ENCODE measurements around the gene SCFD2. TPM values are rescaled to one million over a fixed set of nuclear protein-coding genes. Genes with fewer than 3 reads are reported as not detected.

The SCFD2 gene
- polyA plus RNA-seq, 2 of the 4 experiments (the other 2 are of a cell fraction) = 7.6 to 10.8 TPM

DNA sequence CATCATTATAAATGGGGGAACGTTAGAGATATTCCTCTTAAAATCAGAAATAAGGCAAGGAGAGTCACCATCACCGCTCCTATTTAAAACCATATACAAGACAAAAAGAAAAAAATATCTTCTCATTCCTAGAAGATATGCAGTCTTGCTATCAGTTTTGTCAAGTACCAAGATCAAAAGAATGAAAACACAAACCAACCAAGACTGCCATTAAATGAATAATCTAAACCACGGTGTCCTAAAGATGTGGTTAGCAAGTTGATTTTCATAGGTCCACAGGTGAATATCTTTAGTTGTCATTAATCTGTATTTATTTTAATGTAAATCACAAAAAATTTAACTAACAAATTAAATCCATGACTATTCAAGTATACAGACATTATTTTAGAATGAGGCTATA, 39.3 kb downstream of the SCFD2 start:
- H3K9me3 ChIP-seq = no peaks in the 10 kb centered on the region
- no peak for TF ChIP-seq POLR2A (IDR thresholded peaks at IDR 0.05; ENCODE audit: low read length)
- TF ChIP-seq HOXB5 (CRISPR knock-in tag; IDR thresholded peaks at IDR 0.05) = no peak
- TF ChIP-seq, protein P1, sequence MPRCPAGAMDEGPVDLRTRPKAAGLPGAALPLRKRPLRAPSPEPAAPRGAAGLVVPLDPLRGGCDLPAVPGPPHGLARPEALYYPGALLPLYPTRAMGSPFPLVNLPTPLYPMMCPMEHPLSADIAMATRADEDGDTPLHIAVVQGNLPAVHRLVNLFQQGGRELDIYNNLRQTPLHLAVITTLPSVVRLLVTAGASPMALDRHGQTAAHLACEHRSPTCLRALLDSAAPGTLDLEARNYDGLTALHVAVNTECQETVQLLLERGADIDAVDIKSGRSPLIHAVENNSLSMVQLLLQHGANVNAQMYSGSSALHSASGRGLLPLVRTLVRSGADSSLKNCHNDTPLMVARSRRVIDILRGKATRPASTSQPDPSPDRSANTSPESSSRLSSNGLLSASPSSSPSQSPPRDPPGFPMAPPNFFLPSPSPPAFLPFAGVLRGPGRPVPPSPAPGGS (IDR thresholded peaks at IDR 0.05) = no peak
- no peak for TF ChIP-seq EHF (CRISPR knock-in tag; IDR thresholded peaks at IDR 0.05)
- TF ChIP-seq CHD4 (IDR thresholded peaks at IDR 0.05; ENCODE audit: borderline replicate concordance) = no peak
- H3K4me2 ChIP-seq = no peak overlapping the region
- ChIA-PET CTCF (interaction anchor here (1.2 kb wide), 1 partner anchor 582 kb away, joined by 3 read pairs; no protein-coding TSS in a partner anchor), POLR2A (no interaction called here)
- H3K27ac ChIP-seq = no peak overlapping the region
- 96% methylated on average over 3 of the region's 3 CpGs for WGBS (ENCODE audit: missing lambda C conversion rate)
- DNase-seq (ENCODE audit: low read depth in 1 of 2, low spot score in 1 of 2) (no peak), FAIRE-seq (no peak), ATAC-seq (no peak)
- H3K4me3 ChIP-seq = no peak overlapping the region
- peaks cover 15% of the 10 kb centered on the region for H3K4me1 ChIP-seq

DNA sequence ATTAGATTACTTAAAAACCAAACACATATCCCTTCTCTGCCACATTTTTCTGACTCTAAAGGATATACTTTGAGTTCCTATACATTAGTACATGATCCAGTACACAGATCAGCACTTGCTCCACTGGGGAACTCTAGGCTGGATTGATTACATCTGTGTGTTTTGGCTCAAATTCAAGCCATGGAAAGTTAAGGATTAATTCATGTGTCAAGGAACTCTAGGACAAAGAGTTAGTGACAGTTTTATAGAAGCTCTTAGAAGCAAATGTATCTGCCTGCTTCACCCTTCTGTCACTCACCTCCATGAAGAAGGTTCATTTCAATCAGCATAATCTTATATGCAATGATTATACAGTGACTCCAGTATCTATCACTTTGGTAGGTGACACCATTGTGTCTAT, 43.2 kb downstream of the SCFD2 start:
- DNase-seq (ENCODE audit: low read depth in 1 of 2, low spot score in 1 of 2) = no peak
- CTCF ChIA-PET = no interaction called here

DNA sequence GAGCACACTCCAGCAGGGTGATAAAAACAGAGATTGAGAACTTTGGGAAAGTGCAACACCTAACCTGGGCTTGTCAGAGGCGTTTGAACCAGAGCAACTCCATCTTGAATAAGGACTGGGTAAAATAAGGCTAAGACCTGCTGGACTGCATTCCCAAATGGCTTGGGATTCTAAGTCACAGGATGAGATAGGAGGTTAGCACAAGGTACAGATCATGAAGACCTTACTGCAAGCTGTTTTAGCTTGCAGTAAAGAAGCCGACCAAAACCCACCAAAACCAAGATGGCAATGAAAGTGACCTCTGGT, 43.9 kb downstream of the SCFD2 start:
- peak overlapping the region in 1 of 2 experiments; percentile 37; a peak in 1 of 6 replicates for H3K27ac ChIP-seq
- H3K4me3 ChIP-seq = no peak overlapping the region
- POLR2A ChIA-PET = no interaction called here
- peaks cover 21% of the 10 kb centered on the region for H3K4me1 ChIP-seq
- ATAC-seq = no peak
- WGBS (ENCODE audit: missing lambda C conversion rate) = 89% methylated on average over 2 of the region's 2 CpGs
- CTCF ChIA-PET = no interaction called here
- H3K9me3 ChIP-seq = no peaks in the 10 kb centered on the region
- DNase-seq (ENCODE audit: low read depth in 1 of 2, low spot score in 1 of 2) = no peak
- peak overlapping the region; percentile 44 for H3K4me2 ChIP-seq
- FAIRE-seq = no peak
- no peak for TF ChIP-seq SMC3 (IDR thresholded peaks at IDR 0.05)
- TF ChIP-seq NPAS2 (CRISPR knock-in tag; IDR thresholded peaks at IDR 0.05; ENCODE audit: borderline replicate concordance) = no peak
- TF ChIP-seq ZSCAN20 (CRISPR knock-in tag; IDR thresholded peaks at IDR 0.05) = no peak
- no peak for TF ChIP-seq MAZ (IDR thresholded peaks at IDR 0.05; ENCODE audit: borderline replicate concordance, low read depth, low read length)
- no peak for TF ChIP-seq GATA3 (IDR thresholded peaks at IDR 0.05; ENCODE audit: borderline replicate concordance)
- TF ChIP-seq, protein P2, sequence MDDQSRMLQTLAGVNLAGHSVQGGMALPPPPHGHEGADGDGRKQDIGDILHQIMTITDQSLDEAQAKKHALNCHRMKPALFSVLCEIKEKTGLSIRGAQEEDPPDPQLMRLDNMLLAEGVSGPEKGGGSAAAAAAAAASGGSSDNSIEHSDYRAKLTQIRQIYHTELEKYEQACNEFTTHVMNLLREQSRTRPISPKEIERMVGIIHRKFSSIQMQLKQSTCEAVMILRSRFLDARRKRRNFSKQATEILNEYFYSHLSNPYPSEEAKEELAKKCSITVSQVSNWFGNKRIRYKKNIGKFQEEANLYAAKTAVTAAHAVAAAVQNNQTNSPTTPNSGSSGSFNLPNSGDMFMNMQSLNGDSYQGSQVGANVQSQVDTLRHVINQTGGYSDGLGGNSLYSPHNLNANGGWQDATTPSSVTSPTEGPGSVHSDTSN (IDR thresholded peaks at IDR 0.05) = no peak
- TF ChIP-seq, protein P3, sequence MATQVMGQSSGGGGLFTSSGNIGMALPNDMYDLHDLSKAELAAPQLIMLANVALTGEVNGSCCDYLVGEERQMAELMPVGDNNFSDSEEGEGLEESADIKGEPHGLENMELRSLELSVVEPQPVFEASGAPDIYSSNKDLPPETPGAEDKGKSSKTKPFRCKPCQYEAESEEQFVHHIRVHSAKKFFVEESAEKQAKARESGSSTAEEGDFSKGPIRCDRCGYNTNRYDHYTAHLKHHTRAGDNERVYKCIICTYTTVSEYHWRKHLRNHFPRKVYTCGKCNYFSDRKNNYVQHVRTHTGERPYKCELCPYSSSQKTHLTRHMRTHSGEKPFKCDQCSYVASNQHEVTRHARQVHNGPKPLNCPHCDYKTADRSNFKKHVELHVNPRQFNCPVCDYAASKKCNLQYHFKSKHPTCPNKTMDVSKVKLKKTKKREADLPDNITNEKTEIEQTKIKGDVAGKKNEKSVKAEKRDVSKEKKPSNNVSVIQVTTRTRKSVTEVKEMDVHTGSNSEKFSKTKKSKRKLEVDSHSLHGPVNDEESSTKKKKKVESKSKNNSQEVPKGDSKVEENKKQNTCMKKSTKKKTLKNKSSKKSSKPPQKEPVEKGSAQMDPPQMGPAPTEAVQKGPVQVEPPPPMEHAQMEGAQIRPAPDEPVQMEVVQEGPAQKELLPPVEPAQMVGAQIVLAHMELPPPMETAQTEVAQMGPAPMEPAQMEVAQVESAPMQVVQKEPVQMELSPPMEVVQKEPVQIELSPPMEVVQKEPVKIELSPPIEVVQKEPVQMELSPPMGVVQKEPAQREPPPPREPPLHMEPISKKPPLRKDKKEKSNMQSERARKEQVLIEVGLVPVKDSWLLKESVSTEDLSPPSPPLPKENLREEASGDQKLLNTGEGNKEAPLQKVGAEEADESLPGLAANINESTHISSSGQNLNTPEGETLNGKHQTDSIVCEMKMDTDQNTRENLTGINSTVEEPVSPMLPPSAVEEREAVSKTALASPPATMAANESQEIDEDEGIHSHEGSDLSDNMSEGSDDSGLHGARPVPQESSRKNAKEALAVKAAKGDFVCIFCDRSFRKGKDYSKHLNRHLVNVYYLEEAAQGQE (IDR thresholded peaks at IDR 0.05) = no peak
- TF ChIP-seq, protein P4, sequence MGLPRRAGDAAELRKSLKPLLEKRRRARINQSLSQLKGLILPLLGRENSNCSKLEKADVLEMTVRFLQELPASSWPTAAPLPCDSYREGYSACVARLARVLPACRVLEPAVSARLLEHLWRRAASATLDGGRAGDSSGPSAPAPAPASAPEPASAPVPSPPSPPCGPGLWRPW (IDR thresholded peaks at IDR 0.05) = no peak
- no peak for TF ChIP-seq ESRRA (IDR thresholded peaks at IDR 0.05; ENCODE audit: borderline replicate concordance, low read length)
- TF ChIP-seq JUNB (IDR thresholded peaks at IDR 0.05) = no peak

More for the DNA sequence above, 43.2 kb downstream of the SCFD2 start:
- FAIRE-seq (no peak), ATAC-seq (no peak)
- POLR2A ChIA-PET = no interaction called here
- Histone ChIP-seq H3K4me2 (peak overlapping the region; percentile 27; the same call in 2 of the 3 replicates), H3K4me3 (no peak overlapping the region), H3K27ac (no peak overlapping the region), H3K9me3 (no peaks in the 10 kb centered on the region), H3K4me1 (peaks cover 21% of the 10 kb centered on the region)
- TF ChIP-seq MAZ (IDR thresholded peaks at IDR 0.05; ENCODE audit: borderline replicate concordance, low read depth, low read length) = no peak
- no peak for TF ChIP-seq ZFP36 (IDR thresholded peaks at IDR 0.05; ENCODE audit: borderline replicate concordance, partially characterized antibody)
- no peak for TF ChIP-seq SMC3 (IDR thresholded peaks at IDR 0.05)
- TF ChIP-seq RCOR1 (IDR thresholded peaks at IDR 0.05; ENCODE audit: low read depth, low read length) = no peak
- TF ChIP-seq TP53 (CRISPR knock-in tag; IDR thresholded peaks at IDR 0.05) = no peak
- TF ChIP-seq, protein P3 (IDR thresholded peaks at IDR 0.05) = no peak
- TF ChIP-seq NPAS2 (CRISPR knock-in tag; IDR thresholded peaks at IDR 0.05; ENCODE audit: borderline replicate concordance) = no peak
- no peak for TF ChIP-seq CHD4 (IDR thresholded peaks at IDR 0.05; ENCODE audit: borderline replicate concordance)
- no peak for TF ChIP-seq BHLHE40 (IDR thresholded peaks at IDR 0.05; ENCODE audit: low read depth, low read length)
- TF ChIP-seq, protein P2 (IDR thresholded peaks at IDR 0.05) = no peak
- no peak for TF ChIP-seq RARB (CRISPR knock-in tag; IDR thresholded peaks at IDR 0.05)
- no peak for TF ChIP-seq RAD21 (conservative IDR thresholded peaks at IDR 0.05 in 1 of 2, IDR thresholded peaks at IDR 0.05 in 1 of 2)
- no peak for TF ChIP-seq HOXB5 (CRISPR knock-in tag; IDR thresholded peaks at IDR 0.05)
- TF ChIP-seq HDAC2 (IDR thresholded peaks at IDR 0.05) = no peak
- TF ChIP-seq JUN (IDR thresholded peaks at IDR 0.05) = no peak
- no peak for TF ChIP-seq SREBF2 (IDR thresholded peaks at IDR 0.05)
- TF ChIP-seq MAFK (IDR thresholded peaks at IDR 0.05; ENCODE audit: partially characterized antibody) = no peak
- TF ChIP-seq POLR2AphosphoS2 (conservative IDR thresholded peaks at IDR 0.05; ENCODE audit: low read length) = no peak
